AG08395 (cell line): Measurements from ENCODE around the gene TRIM59.
"Not testable (repeated sequence)": the region's sequence is repeated elsewhere in the genome, so short reads cannot be mapped to it uniquely, and the experiment has no call there.

Experiments
- DNase-seq: peaks from one replicate; pipeline ENCODE4 v3.0.0; 2012; ENCODE audit warnings: mixed read lengths, low spot score

The TRIM59 gene

DNA sequence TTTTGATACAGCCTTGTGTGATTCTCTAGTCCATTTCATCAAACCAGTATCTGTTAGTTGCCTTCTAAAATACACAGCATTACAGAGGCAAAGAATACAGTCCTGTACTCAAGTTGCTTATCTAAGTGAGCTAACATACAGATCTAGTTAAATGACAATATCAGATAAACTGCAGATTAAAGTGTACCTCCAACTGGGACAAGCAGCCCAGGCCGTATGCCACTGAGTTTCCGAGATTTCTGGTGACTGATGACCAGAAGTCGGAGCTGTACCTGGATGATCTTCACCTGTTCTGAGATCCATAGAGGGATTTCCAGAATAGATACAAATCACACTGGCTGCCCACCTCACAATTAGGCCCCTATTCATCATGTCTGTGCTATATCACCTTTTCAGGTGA, 6.3 kb upstream of the TRIM59 start:
- DNase-seq, result no peak

DNA sequence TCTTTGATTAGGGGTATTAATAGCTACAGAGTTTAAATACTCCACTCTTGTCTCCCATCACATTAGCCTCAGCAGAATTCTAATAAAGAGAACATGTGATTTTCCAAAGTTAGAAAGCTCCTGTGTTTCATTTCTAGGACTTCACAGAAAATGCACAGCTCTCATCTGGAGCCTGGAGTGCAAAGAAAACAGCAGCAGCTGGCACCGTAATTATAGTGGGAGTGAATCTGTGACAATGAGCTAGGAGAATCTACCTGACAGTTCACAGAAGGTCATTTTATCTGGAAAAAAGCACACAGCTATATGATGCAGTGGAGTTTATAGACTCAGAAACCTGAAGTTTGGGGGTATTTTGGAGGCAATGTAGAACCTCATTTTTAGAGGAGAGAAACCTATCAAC, 5.4 kb upstream of the TRIM59 start:
- no peak for DNase-seq

DNA sequence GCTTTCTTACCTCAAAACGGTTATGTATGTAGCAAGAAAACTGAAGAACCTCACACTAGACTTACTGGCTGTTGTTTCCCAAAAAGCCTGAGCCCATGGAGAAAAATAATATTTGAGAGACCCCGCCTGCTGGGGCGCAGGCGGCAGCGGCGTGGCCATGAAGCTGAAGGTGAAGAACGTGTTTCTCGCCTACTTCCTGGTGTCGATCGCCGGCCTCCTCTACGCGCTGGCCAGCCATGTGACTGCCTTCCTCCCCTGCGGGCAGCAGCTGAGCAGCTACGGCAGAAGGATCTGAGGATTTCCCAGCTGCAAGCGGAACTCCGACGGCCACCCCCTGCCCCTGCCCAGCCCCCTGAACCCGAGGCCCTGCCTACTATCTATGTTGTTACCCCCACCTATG, 2.7 kb upstream of the TRIM59 start:
- not testable (repeated sequence) for DNase-seq

DNA sequence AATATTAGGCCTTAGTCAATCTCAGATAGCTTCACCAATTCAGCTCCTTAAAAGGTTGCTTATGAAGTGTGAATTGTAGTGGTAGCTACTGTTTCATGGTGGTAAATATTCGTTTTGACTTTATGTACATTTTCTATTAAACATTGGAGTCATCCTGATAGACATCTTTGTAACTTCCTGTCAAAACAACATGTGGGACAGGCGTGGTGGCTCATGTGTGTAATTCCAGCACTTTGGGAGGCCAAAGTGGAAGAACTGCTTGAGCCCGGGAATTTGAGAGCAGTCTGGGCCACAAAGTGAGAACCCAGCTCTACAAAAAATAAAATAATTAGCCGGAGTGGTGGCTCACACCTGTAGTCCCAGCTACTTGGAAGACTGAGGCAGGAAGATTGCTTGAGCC, 2.0 kb upstream of the TRIM59 start:
- no peak for DNase-seq

DNA sequence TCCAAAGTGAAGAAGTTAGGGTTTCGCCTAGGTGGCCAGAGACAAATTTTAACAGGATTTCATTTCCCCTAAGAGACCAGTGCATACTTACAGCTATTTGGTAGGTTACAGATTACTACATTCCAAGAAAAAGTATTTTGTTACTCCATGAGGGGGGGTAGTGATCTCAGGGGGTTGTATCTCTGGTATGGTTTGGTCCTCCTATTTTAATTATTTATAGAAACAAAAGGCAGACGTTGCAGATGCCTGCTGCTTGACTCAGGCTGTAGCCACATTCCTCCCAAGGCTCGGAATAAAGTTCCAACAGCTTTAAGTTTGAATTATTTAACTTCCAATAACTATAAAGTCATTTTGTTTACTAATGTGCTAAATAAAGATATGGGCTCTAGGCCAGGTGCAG, 1.3 kb upstream of the TRIM59 start:
- peak; percentile 91 for DNase-seq

DNA sequence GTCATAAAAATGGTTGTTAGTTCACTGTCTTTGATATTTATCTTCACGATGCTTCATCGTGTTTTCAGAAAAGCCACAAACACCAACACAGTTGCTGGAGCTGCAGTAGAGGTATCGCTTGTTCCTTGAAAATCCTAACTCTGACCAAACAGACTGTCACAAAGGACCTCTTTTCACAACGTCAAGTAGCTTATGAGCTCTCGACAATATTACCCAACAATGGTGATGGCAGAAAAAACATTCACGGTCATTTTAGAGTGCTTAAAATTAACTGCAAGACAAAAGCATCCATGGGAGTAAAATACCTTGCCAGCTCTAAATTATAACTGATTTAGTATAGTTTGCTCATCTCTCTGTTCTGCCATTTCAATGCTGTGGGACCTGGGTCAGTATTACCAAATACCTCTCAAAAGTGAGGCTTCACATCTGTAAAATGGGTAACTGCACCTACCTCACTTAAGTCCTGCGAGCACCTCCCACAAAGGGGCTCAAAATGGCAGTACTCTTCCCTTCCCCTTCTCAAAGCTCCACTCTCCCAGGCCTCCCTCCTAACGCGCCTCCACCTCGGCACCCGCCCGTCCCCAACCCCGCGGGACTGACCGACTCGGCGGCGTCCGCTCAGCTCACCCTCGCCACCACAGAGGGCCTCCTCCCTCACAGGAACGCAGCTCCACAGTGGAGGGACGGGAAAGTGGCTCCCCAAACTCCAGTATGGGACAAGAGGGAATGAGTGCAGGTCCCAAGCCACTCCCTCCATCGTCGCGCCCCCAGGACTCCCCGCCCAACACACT, 546 bp downstream of the TRIM59 start:
- DNase-seq, result no peak

DNA sequence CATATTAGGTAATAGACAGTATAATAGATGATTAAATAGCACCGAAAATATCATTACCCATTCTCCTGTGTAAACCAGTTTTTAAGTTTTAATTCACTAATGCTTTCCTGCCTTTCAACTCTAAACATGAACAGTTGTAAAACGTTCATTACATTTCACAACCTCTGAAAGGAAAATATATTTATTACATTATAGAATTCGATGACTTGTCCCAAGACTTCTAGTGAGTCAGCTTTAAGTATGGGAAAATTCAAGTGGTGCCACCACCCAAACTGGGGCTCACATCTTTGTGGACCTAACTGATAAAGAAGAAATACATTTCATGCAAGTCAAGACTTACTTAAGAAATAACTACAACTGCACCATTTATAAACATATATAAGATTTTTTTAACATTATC, 2.0 kb downstream of the TRIM59 start:
- DNase-seq, result no peak

DNA sequence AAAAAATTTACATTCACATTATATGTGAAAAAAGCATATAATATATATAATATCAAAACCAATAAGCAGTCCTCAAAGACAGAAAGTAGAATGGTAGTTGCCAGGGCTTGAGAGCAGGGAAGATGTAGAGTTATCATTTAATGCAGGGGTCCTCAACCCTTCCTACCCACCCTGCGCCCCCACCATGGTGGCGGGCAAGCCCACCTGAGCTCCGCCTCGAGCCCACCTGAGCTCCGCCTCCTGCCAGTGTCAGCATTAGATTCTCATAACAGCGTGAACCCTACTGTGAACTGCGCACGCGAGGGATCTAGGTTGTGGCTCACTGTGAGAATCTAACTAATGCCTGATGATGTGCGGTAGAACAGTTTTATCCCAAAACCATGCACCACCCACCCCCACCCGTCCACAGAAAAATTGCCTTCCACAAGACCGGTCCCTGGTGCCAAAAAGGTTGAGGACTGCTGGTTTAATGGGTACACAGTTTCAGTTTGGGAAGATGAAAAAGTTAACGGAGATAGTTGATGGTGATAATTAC, 3.0 kb downstream of the TRIM59 start:
- no peak for DNase-seq

DNA sequence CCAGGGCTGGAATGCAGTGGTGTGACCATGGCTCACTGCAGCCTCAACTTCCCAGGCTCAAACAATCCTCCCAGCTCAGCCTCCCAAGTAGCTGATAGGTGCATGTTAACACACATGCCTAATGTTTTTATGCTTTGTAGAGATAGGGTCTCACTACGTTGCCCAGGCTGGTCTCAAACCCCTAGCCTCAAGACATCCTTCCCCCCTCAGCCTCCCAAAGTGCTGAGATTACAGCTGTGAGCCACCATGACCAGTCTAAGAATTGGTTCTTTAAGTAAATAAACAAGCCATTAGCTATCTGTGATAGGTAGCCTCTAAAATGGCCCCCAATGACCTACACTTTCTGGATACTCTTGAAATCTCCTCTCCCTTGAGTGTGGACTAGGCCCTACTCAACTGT, 3.7 kb downstream of the TRIM59 start:
- DNase-seq, result no peak

DNA sequence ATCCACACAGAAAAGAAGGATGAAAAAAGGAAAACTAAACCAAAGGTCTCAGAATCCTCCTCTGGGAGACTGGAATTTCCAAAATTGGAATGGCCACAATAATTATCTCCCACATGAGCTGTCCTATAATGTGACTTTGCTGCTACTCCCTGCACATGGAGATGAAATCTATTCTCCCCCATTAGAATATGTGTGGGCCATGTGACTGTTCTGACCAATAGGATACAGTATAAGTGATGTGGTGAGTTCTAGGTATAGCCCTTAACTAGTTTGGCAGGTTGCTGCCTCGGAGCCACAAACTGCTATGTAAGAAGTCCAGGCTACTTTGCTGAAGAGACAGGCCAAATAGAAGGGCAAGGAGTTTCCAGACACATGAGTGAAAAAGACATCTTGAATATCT, 5.2 kb downstream of the TRIM59 start:
- DNase-seq, result no peak

DNA sequence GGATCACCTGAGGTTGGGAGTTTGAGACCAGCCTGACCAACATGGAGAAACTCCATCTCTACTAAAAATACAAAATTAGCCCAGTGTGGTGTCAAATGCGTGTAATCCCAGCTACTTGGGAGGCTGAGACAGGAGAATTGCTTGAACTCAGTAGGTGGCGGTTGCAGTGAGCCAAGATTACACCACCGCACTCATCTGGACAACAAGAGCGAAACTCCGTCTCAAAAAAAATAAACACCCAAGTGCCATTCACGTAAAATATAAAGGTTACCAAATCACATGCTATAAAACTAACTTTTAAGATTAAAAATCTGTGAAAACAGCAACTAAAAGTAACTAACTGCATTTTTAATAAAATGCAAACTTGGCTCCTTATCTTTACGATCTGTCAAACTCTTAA, 8.9 kb downstream of the TRIM59 start:
- DNase-seq, result no peak

DNA sequence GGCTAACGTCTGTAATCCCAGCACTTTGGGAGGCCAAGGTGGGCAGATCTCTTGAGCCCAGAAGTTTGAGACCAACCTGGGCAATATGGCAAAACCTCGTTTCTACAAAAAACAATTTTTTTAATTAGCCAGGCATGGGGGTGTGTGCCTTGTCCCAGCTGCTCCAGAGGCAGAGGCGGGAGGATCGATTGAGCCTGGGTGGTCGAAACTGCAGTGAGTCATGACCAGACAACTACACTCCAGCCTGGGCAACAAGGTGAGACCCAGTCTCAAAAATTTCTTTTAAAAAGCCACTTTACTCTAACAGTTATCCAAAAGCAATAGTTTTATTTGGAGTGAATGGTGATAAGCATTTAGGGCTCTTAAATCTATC, 12.5 kb downstream of the TRIM59 start:
- no peak for DNase-seq

DNA sequence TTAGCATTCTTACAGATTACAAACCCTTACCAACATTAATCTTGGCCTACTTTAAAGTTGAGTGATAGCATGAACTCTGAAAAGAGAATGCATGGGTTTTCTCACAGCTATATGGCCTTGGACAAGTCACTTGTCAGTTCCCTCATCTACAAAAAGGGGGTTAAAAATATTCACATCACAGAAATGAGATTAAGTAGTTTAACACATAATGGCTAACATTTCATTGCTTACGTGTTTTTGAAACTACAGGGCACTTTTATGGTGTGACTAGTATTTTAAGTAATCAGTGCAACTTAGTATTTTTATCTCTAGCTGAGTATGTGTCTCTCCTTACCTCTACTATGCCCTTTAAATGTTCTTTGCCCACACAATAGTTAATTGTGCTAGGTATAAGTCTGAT, 13.8 kb downstream of the TRIM59 start:
- DNase-seq, result no peak

DNA sequence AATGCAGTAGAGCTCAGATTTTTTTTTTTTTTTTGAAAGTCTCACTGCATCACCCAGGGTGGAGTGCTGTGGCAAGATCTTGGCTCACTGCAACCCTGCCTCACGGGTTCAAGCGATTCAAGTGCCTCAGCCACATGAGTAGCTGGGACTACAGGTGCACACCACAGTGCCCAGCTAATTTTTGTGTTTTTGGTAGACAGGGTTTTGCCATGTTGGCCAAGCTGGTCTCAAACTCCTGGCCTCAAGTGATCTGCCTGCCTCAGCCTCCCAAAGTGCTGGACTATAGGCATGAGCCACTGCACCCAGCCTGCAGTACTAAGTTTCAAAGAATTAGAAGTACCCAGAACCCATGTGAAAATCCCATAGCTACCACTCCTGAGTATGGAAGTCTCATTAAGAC, 14.5 kb downstream of the TRIM59 start:
- no peak for DNase-seq

DNA sequence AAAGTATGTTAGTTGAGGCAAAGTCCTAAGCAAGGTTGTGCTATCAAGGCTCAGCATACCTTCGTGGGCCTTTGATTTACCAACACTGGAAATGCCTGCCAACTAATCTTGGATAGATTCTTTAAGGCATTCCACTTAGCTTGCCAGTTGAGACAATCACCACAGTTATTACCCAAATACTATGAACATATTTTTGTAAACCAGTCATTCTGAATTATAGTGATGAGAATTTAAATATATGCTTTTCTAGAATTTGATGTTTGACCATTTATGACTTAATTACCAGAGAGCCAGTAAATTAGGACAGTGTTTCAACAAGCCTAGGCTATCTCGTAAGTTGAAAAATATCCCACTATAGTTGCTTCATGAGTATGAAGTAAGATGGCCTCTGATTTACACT, 15.5 kb downstream of the TRIM59 start:
- peak; percentile 62 for DNase-seq

DNA sequence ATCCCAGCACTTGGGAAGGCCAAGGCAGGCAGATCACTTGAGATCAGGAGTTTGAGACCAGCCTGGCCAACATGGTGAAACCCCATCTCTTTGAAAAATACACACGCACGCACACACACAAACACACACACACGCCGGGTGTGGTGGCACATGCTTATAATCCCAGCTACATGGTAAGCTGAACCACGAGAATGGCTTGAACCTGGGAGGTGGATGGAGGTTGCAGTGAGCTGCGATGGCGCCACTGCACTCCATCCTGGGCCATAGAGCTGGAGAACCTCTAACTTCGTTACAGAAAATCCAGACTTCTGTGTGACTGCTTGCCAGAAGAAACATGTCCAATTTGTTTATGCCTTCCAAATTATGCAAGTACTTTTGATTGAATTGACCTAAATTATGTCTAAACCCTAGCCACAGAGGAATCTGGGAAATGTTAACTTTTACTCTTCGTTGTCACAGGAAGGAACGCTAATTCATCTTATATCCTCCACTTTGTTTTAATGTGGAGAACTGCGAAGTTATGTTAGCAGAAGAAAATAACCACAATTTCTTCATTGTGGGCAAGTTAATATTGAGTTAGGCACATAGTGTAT, 21.7 kb downstream of the TRIM59 start:
- no peak for DNase-seq

DNA sequence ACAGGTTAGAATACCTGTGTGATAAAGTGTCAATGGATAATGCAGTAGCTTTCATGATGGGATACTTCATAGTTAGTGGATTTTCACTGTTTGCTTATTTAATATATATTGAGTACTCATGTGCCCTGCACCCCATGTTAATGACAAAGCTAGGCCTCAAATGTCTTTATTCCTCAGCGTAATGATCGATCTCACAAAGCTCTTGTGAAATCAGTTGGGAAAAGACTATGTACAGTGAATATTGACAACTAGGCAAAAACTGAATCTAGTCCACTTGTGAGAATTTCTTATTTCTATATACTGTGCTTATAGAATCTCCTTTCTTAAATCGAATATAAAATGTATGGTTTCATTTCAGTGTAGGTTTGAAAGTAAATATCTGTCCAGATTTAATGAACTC, 32.3 kb downstream of the TRIM59 start:
- no peak for DNase-seq

DNA sequence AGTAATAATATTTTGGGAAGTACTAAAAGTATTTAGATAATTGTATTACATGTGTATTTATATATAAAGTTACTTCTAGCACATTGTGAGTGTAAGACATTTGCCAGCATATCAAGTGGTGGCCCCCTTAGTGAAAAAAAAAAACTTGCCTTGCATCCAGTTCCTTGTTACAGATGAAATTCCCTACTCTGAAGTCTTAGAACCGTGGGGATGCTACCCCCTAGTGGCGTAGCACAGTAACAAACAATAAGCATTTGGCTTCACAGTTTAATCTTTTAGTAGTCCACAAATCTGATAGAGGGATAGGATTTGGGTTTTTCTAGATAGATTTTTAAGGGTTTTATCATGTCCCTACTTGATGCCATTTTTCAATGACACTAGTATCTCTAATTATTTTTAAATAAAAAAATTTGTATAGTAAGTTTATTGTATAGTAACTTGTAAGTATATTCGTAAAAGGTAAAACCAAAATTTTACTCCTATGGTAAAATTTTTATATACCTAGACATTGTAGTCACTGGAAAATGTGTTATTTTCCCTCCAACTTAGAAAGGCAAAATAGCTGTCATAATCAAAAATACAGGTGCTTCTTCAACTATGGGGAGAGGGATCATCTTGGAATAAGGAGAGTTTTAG, 35.9 kb downstream of the TRIM59 start:
- DNase-seq, result peak; percentile 75

DNA sequence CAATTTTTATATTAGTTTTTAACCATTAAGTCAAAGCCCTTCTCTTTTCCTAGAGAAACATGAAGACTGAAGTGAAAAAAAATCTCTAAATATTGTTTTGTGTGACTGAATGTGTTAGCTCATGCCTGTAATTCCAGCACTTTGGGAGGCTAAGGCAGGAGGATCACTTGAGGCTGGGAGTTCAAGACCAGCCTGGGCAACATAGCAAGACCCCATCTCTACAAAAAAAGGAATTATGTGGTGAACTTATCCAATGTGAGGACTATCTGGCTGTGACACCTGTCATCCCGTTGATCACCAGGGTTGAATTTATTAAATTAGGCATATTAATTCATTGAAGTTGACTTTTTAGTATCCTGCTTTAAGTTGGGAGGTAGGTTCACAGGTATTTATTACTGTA, 37.1 kb downstream of the TRIM59 start:
- no peak for DNase-seq

DNA sequence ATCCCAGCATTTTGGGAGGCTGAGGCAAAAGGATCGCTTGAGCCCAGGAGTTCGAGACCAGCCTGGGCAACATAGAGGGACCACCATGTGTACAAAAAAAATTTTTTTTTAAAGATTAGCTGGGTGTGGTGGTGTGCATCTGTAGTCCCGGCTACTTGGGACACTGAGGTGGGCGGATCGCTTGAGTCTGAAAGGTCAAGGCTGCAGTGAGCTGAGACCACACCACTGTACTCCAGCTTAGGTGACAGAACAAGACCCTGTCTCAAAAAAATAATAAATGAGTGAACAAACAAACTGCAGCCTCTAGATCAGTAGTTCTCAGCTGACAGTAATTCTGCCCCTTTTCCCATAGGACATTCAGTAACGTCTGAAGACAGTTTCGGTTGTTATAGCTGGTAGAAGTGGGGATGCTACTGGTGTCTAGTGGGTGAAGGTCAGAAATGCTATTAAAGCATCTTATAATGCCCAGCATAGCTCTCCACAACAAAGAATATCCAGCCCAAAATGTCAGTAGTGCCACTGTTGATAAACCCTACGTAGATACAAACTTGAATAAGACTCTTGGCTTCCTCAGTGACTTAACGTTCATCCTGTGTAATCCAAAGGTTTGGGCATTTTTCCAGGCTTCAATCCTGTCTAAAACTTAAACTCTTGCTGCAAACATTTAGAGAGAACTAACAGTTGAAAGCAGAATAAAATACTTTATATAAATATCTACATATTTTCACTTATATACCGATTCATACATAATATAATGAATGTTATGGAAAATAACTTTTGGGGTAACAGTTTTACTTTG, 39.6 kb downstream of the TRIM59 start:
- no peak for DNase-seq

DNA sequence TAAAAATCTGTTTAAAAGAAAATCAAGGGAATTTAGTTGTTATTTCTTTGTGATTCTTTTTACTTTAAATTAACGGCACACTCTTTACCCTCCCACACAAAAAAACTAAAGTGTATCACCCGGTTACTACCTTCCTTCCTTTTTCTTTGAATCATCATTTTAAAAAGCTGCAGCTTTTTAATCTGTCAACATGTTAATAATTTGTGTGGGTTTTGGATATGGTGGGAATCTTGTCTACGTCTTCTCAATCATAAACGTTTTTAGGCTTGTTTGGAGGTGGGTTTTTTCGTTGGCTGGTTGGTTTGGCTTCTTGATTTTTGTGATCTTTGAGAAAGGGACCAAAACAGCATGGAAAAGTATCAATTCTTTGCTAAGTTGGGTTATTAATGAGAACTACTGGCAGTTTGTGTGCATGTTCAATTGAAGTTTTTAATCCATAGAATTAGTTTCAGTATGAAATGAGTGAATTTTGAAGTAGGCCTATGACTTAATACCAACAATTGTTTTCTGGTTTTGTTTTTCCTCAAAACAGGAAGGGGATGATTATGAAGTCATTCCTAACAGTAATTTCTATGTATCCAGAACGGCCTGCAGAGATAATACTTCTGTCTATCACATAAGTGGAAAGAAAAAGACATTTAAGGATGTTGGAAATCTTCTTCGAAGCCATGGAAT, 45.7 kb downstream of the TRIM59 start:
- DNase-seq, result no peak

DNA sequence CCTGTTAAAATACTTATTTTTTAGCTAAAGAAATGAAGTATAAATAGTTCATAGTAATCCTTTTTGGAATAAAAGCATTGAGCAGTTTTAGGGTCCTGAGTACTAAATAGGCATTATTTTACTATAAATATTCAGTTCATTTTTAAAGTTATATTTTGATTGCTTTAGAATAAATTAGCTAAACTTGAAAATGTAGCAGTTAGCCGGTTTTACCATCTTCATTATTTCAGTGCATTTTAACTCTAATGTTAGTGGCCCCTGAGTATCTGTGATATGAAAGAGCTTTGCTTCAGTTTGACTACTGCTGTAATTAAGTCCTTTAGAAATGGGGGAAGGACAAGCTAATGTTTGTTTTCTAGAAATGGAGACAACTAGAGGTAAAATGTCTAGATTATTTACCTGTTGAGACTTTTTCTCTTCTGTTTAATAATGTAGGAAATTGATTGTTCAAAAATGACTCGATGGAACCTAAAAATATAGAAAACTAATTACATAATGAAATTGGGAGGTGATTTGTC, 46.5 kb downstream of the TRIM59 start:
- DNase-seq, result no peak
